K562 (cell line): Measurements from ENCODE around the gene PRR15L. TPM values are rescaled to one million over a fixed set of nuclear protein-coding genes. Genes with fewer than 3 reads are reported as not detected.

ENCODE experiments used
- ATAC-seq: fragments of 200-7000 bp; cut with Tn5 transposase; 3 replicates; pipeline ENCODE4 v1.9.1; 2020; ENCODE audit warnings: moderate library complexity
- Bru-seq: library from RNA; stranded (reverse); fragments of 400-500 nt; gene quantifications from one replicate; lab custom pipeline; 2021; lab: Mats Ljungman, UMichigan
- BruChase-seq, 2 experiments: library from RNA; stranded (reverse); fragments of 400-500 nt; gene quantifications; one replicate each; lab custom pipeline; 2021; lab: Mats Ljungman, UMichigan
- BruUV-seq: library from RNA; stranded (reverse); fragments of 400-500 nt; replicated peaks from 2 replicates; lab custom pipeline; 2021; lab: Mats Ljungman, UMichigan
- CTCF ChIA-PET: fragments of 300-600 bp; formaldehyde crosslinking; extraction: SDS; loops from one replicate; lab custom pipeline; 2021; ENCODE audit warnings: low intra/inter-chr PET ratio; lab: Yijun Ruan, JAX
- POLR2A ChIA-PET: fragments of 300-600, 350-650 bp; sonication (Branson Sonifier 250); formaldehyde crosslinking; extraction: SDS; loops from one replicate; lab custom pipeline; 2021; ENCODE audit warnings: antibody characterized with exemption, inconsistent platforms; lab: Yijun Ruan, JAX
- DNase-seq, 4 experiments: peaks; one replicate each; pipeline versions ENCODE4 v3.0.0 to v3.0.0-alpha.2; 2011 to 2018; ENCODE audit warnings: low spot score in 3 of 4, mixed read lengths in 3 of 4; ENCODE audit errors: extremely low read depth in 1 of 4
- FAIRE-seq: peaks from 2 replicates; lab custom pipeline; 2011; peaks lifted over from hg19 to GRCh38; lab: Jason Lieb, UNC
- H2AFZ ChIP-seq: 2 replicates; pipeline ENCODE4 v1.6.0; 2011; ENCODE audit warnings: low read depth, low read length, control low read depth, inconsistent platforms
- H3K27ac ChIP-seq: fragments of 200-600 bp; 3 replicates; pipeline ENCODE4 v1.8.0; 2011; ENCODE audit warnings: low read depth, mild to moderate bottlenecking, control low read depth, inconsistent platforms, low read length, moderate library complexity, mixed read lengths; ENCODE audit errors: extremely low read depth
- H3K27me3 ChIP-seq, 2 experiments: fragments of 300-600 bp in 1 of 2; 2 replicates in 1 of 2; 3 replicates in 1 of 2; pipeline versions ENCODE4 v1.6.0 to v1.8.0; 2011; ENCODE audit warnings: inconsistent platforms in 2 of 2, low read length in 2 of 2, mild to moderate bottlenecking in 1 of 2, mixed read lengths in 1 of 2, moderate library complexity in 1 of 2; ENCODE audit not compliant: control insufficient read depth in 2 of 2, insufficient read depth in 2 of 2
- H3K36me3 ChIP-seq: fragments of 300-600 bp; 3 replicates; pipeline ENCODE4 v1.8.0; 2011; ENCODE audit warnings: mild to moderate bottlenecking, low read length, inconsistent platforms; ENCODE audit not compliant: control insufficient read depth, insufficient read depth
- H3K4me1 ChIP-seq, 2 experiments: fragments of 200-600 bp in 1 of 2; replicated peaks in 1 of 2; 2 replicates in 1 of 2; 3 replicates in 1 of 2; pipeline versions ENCODE4 v1.5.1 to v1.8.0; 2011; ENCODE audit warnings: inconsistent platforms in 2 of 2, low read length in 2 of 2, mild to moderate bottlenecking in 1 of 2, mixed read lengths in 1 of 2, moderate library complexity in 1 of 2; ENCODE audit not compliant: control insufficient read depth in 2 of 2, insufficient read depth in 2 of 2
- H3K4me2 ChIP-seq: 2 replicates; pipeline ENCODE4 v1.6.1; 2011; ENCODE audit warnings: low read length, control low read depth, inconsistent platforms, mixed read lengths; ENCODE audit not compliant: insufficient read depth
- H3K4me3 ChIP-seq: fragments of 200-600 bp; sonication (generic), shearing (Covaris generic); 2 replicates; pipeline ENCODE4 v1.5.1; 2016; ENCODE audit warnings: control low read depth, inconsistent platforms
- H3K79me2 ChIP-seq: fragments of 200-600 bp; 3 replicates; pipeline ENCODE4 v1.8.0; 2011; ENCODE audit warnings: low read length, inconsistent platforms; ENCODE audit not compliant: control insufficient read depth, insufficient read depth
- H3K9ac ChIP-seq, 2 experiments: 2 replicates each; pipeline versions ENCODE4 v1.6.0 to v1.6.1; 2011; ENCODE audit warnings: low read depth in 2 of 2, low read length in 2 of 2, control low read depth in 1 of 2, inconsistent platforms in 1 of 2, mild to moderate bottlenecking in 1 of 2, mixed read lengths in 1 of 2; ENCODE audit not compliant: insufficient read depth in 1 of 2
- H3K9me1 ChIP-seq: one replicate; pipeline ENCODE4 v1.6.0; 2011; ENCODE audit warnings: inconsistent platforms, mild to moderate bottlenecking, low read length, moderate library complexity; ENCODE audit not compliant: control insufficient read depth, insufficient read depth
- H3K9me3 ChIP-seq: replicated peaks from 2 replicates; pipeline ENCODE4 v1.5.1; 2011; ENCODE audit warnings: low read depth, low read length, inconsistent platforms; ENCODE audit not compliant: control insufficient read depth, insufficient read depth
- H4K20me1 ChIP-seq: replicated peaks from 2 replicates; pipeline ENCODE4 v1.6.1; 2011; ENCODE audit warnings: low read length, inconsistent platforms, mixed read lengths; ENCODE audit not compliant: control insufficient read depth, insufficient read depth
- BMI1 ChIP-seq: fragments of 150-350 bp; IDR thresholded peaks from 2 replicates; pipeline ENCODE4 v1.6.1; 2014; ENCODE audit warnings: low read length
- BRD9 ChIP-seq: fragments of 450-650 bp; IDR thresholded peaks from 2 replicates; pipeline ENCODE4 v1.6.1; 2018; ENCODE audit warnings: low read depth; ENCODE audit not compliant: partially characterized antibody
- ELF2 ChIP-seq: fragments of 250-450 bp; sonication (Bioruptor Pico); IDR thresholded peaks from 2 replicates; pipeline ENCODE4 v1.5.0; 2021; ENCODE audit warnings: mild to moderate bottlenecking
- ERF ChIP-seq: fragments of 450-650 bp; formaldehyde crosslinking; IDR thresholded peaks from 2 replicates; pipeline ENCODE4 v1.4.0; 2020; ENCODE audit warnings: mild to moderate bottlenecking, mixed read lengths
- L3MBTL2 ChIP-seq: fragments of 450-650 bp; IDR thresholded peaks from 2 replicates; pipeline ENCODE4 v1.6.1; 2016; ENCODE audit warnings: mild to moderate bottlenecking, moderate library complexity
- RFX1 ChIP-seq: fragments of 450-650 bp; IDR thresholded peaks from 2 replicates; pipeline ENCODE4 v1.6.1; 2016; ENCODE audit warnings: mild to moderate bottlenecking, moderate library complexity
- ZNF57 ChIP-seq: fragments of 450-650 bp; formaldehyde crosslinking; IDR thresholded peaks from 2 replicates; pipeline ENCODE4 v1.4.0; 2020; ENCODE audit warnings: mild to moderate bottlenecking, moderate library complexity
- ZNF584 ChIP-seq: fragments of 200-800 bp; sonication (Bioruptor generic); IDR thresholded peaks from 2 replicates; pipeline ENCODE4 v1.6.1; 2016; ENCODE audit warnings: low read depth, mild to moderate bottlenecking, missing genetic modification characterization, missing compliant biosample characterization
- WGBS: fragments of 100-300 bp; shearing (Covaris generic); methylation state at CpG from one replicate; pipeline ENCODE4 v1.1.6; 2016; ENCODE audit warnings: low coverage, mixed read lengths; ENCODE audit not compliant: insufficient coverage; ENCODE audit errors: missing lambda C conversion rate; 5-methylcytosine and 5-hydroxymethylcytosine counted together
- in situ Hi-C: fragments of 300-500 bp; cut with MboI; formaldehyde crosslinking; loops from 4 replicates; pipeline ENCODE4 v1.15.0; 2018; ENCODE audit warnings: inconsistent platforms, mixed read lengths
- intact Hi-C: fragments of 100-400 bp; cut with micrococcal nuclease; formaldehyde crosslinking; loops from 2 replicates; pipeline ENCODE4 v1.14.2; 2022
- long read RNA-seq, 3 experiments: library from polyadenylated mRNA in 2 of 3; library from RNA in 1 of 3; unstranded in 2 of 3; stranded (forward) in 1 of 3; transcript quantifications; one replicate each; pipeline ENCODE4 v2.0.0, GENCODE V29; 2019 to 2022
- polyA minus RNA-seq, 3 experiments: library from RNA; depleted of rRNA, polyadenylated mRNA; stranded (reverse); fragments of >200 nt; gene quantifications; 2 replicates each; pipeline ENCODE4 v1.2.3, GENCODE V29; 2011
- polyA plus RNA-seq, 8 experiments: library from polyadenylated mRNA; depleted of rRNA in 4 of 8; stranded (reverse) in 5 of 8; unstranded in 3 of 8; fragments of >200 nt; fragmentation: Nextera tagmentation in 2 of 8; fragmentation: Illumina TruSeq in 1 of 8; extraction: Ambion mirVana in 2 of 8; extraction: Trizol in 1 of 8; gene quantifications; 2 replicates each; pipeline versions ENCODE4 v1.2.1 to v1.2.3, GENCODE V29; 2011 to 2014; ENCODE audit warnings: inconsistent platforms in 1 of 8, missing spikeins in 1 of 8
- total RNA-seq, 7 experiments: library from RNA; depleted of rRNA in 6 of 7; stranded (reverse); fragments of >200 nt in 6 of 7; fragmentation: Illumina TruSeq in 2 of 7; extraction: Trizol in 2 of 7; gene quantifications; 2 replicates each; pipeline versions ENCODE4 v1.2.1 to v1.2.3, GENCODE V29; 2011 to 2021; ENCODE audit warnings: low replicate concordance in 1 of 7

The PRR15L gene
- total RNA-seq (2011; cell fraction: chromatin; rRNA removed; ENCODE audit: low replicate concordance): not detected in 2 replicates
- not detected in 2 replicates for total RNA-seq (2011; cell fraction: nucleolus; rRNA removed)
- not detected in 2 replicates for total RNA-seq (2011; cell fraction: nucleoplasm; rRNA removed)
- total RNA-seq (2014; rRNA removed) (not detected in 2 replicates), total RNA-seq (2014; rRNA removed; fragmentation: Illumina TruSeq; extraction: Trizol) (not detected in 2 replicates), total RNA-seq (2015; rRNA removed; fragmentation: Illumina TruSeq; extraction: Trizol) (not detected in 2 replicates), total RNA-seq (2021) (0.16 TPM in 1 of 2 replicates, not detected in the other), polyA plus RNA-seq (2011; rRNA removed) (not detected in 2 replicates), polyA plus RNA-seq (2014; fragmentation: Illumina TruSeq; extraction: Trizol) (not detected in 2 replicates), polyA plus RNA-seq (2014; fragmentation: Nextera tagmentation; extraction: Ambion mirVana) (under 1 TPM in 1 of 2 experiments, not detected in 1; 0.03 TPM), polyA plus RNA-seq (2014; rRNA removed) (not detected in 2 replicates), polyA minus RNA-seq (2011; rRNA and poly(A)+ RNA removed) (not detected in 2 replicates), Bru-seq, nascent RNA (percentile 19 among the genes with signal in this experiment), BruChase-seq, experiment 1, labeled RNA remaining after a 2-hour chase (percentile 17 among the genes with signal in this experiment), BruChase-seq, experiment 2, labeled RNA remaining after a 6-hour chase (percentile 21 among the genes with signal in this experiment)
- not detected in 2 replicates for polyA plus RNA-seq (2011; cell fraction: cytosol; rRNA removed)
- polyA plus RNA-seq (2011; cell fraction: nucleus; rRNA removed): not detected in 2 replicates
- polyA plus RNA-seq (2012): 0.16 and 0.17 TPM in 2 replicates
- not detected in 2 replicates for polyA minus RNA-seq (2011; cell fraction: cytosol; rRNA and poly(A)+ RNA removed)
- not detected in 2 replicates for polyA minus RNA-seq (2011; cell fraction: nucleus; rRNA and poly(A)+ RNA removed)
- long read RNA-seq, experiment 1: 0 reads
- long read RNA-seq, experiment 2: 0 reads
- long read RNA-seq, experiment 3: 0 reads

DNA sequence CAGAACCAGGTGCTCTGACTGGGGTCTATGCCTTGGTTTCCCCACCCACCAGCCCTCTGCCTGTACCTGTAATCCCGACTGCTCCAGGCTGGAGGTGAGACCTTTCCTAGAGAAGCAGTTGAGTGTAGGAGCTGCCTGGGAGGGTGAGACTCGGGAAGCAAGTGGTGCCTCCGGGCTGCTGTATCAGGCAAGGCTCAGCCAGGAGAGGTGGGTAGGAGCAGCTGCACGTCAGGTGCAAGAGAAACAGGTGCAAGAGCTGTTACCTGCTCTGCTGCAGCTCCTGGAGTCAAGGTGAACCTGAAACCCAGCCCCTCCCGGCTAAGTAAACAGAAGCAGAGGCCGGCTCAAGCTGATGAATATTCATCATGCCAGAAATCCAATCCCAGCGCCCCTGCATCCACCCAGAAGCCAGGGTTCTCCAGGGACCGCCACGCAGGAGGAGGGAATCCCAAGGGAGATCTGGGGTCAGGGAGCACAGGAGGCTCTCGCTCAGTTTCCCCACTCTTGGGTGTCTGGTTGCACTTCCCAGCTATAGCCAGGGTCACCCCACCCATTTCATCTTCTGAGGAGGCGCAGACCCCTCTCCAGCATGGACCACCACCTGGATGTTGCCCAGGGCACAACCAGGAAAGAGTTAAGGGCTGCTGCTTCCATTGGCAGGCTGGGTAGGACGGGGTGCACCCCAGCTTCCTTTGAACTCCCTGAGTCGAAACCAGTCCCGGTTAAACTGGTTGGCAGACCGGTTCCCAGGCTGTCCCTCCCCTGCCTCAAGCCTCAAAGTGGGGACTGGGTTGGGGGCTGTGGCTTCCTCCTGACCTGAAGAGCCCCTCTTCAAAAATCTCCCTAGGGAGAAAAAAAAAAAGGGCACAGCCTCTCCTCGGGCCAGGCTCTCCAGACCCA is at the start of gene PRR15L:
Gene PRR15L (minus strand): TSS at position 293 of the 900 bp plus-strand sequence. CDS start 4,649 bp downstream, outside the sequence.
- ChIA-PET CTCF (interaction anchor here (0.6 kb wide), 1 partner anchor 130 kb away, joined by 4 read pairs; no protein-coding TSS in a partner anchor), POLR2A (interaction anchor here (0.7 to 2.2 kb wide), 7 partner anchors 10 to 106 kb away, joined by 3 to 8 read pairs (median 5); partner anchors contain the start of gene CDK5RAP3)
- Histone ChIP-seq H2AFZ (no peak within 1 kb of the TSS), H3K27ac (no peak within 1 kb of the TSS), H3K4me2 (no peak within 1 kb of the TSS), H4K20me1 (no peaks in the 10 kb centered on the region), H3K79me2 (no peaks in the 10 kb centered on the region), H3K9me1 (no peaks in the 10 kb centered on the region), H3K36me3 (no peaks in the 10 kb centered on the region), H3K27me3 (no peaks in the 10 kb centered on the region; a peak in 1 of 5 replicates), H3K9ac (peak within 1 kb of the TSS in 1 of 2 experiments; percentile 86; a peak in 2 of 4 replicates), H3K4me1 (peaks cover 10 to 19% of the 10 kb centered on the region in 2 experiments), H3K4me3 (no peak within 1 kb of the TSS), H3K9me3 (no peaks in the 10 kb centered on the region)
- no TSS peak for BruUV-seq
- FAIRE-seq (no peak), ATAC-seq (no peak; the same call in 1 of the 3 replicates), DNase-seq (no peak)
- no peak for TF ChIP-seq ZNF57
- TF ChIP-seq BMI1: no peak
- TF ChIP-seq RFX1: no peak
- TF ChIP-seq L3MBTL2: no peak
- TF ChIP-seq ERF: no peak
- no peak for TF ChIP-seq ELF2 (CRISPR knock-in tag)
- TF ChIP-seq ZNF584 (CRISPR knock-in tag): no peak
- no peak for TF ChIP-seq BRD9
- 24% methylated on average over 15 of the region's 16 CpGs for WGBS
- in situ Hi-C loops (no loop called here), intact Hi-C loops (no loop called here)
